Pancreas (tissue), 10 donors: ENCODE data around the gene LCE7A. TPM values are rescaled to one million over a fixed set of nuclear protein-coding genes. Genes with fewer than 3 reads are reported as not detected.

Experiments used
- ATAC-seq, 4 donors: fragments of 200-7000 bp; cut with Tn5 transposase; one replicate each; pipeline versions ENCODE4 v1.8.0 to v1.9.1; 2020; ENCODE audit warnings: mild to moderate bottlenecking in 4 of 4, moderate library complexity in 4 of 4
- DNase-seq, 6 donors: peaks; one replicate each; pipeline ENCODE4 v3.0.0-alpha.2; 2020
- FAIRE-seq: peaks from 2 replicates; lab custom pipeline; 2012; peaks lifted over from hg19 to GRCh38; lab: Jason Lieb, UNC
- H3K27ac ChIP-seq, 4 donors: fragments of 200-600 bp; sonication (generic); 1 replicate in 3 of 4; 2 replicates in 1 of 4; pipeline versions ENCODE4 v1.5.0 to v1.8.0; 2020
- H3K27me3 ChIP-seq, 4 donors: fragments of 200-600 bp; one replicate each; pipeline ENCODE4 v1.8.0; 2021
- H3K36me3 ChIP-seq, 3 donors: fragments of 200-600 bp; sonication (generic) in 1 of 3; one replicate each; pipeline versions ENCODE4 v1.5.0 to v1.8.0; 2020 to 2021
- H3K4me1 ChIP-seq, 3 donors: fragments of 200-600 bp; one replicate each; pipeline ENCODE4 v1.8.0; 2021
- H3K4me3 ChIP-seq, 4 donors: fragments of 200-600 bp; sonication (generic) in 2 of 4; one replicate each; pipeline versions ENCODE4 v1.5.0 to v1.8.0; 2020 to 2021
- H3K9me3 ChIP-seq, 4 donors: fragments of 200-600 bp; one replicate each; pipeline ENCODE4 v1.8.0; 2021
- WGBS, 2 donors: extraction: QIAGEN DNeasy Blood & Tissue Kit; methylation state at CpG; one replicate each; pipeline ENCODE4 v1.1.7; 2013; 5-methylcytosine and 5-hydroxymethylcytosine counted together
- intact Hi-C, 3 donors: fragments of 100-400 bp; cut with DNase I; formaldehyde crosslinking; loops; one replicate each; pipeline versions ENCODE4 v1.11.1 to v1.14.2; 2022
- polyA plus RNA-seq, 2 donors: library from polyadenylated mRNA; stranded (reverse); fragments of 200-250 nt; gene quantifications; one replicate each; pipeline ENCODE4 v1.2.3, GENCODE V29; 2013
- total RNA-seq, 6 donors: library from RNA; stranded (reverse); fragmentation: NEBNext Ultra II Directional in 4 of 6; extraction: Animal tissue kit (Norgen Biotek cat#: 25700) in 4 of 6; gene quantifications; one replicate each; pipeline versions ENCODE4 v1.2.1 to v1.2.4, GENCODE V29; 2021 to 2023
- TF ChIP-seq, protein P1 (sequence below), 4 donors: fragments of 200-600 bp; sonication (generic) in 3 of 4; IDR thresholded peaks; one replicate each; pipeline versions ENCODE4 v1.5.0 to v1.8.0; 2021; ENCODE audit warnings: antibody characterized with exemption in 4 of 4
- donor health status: healthy with polysubstance abuse.
- donor health status: DM: no; HTN: no; CAD: no; lungs with moderate emphysema.
- donor health status: DM: no; HTN: no; CAD: no.
- donor health status: control.
- donor health status: control.
- donor health status: Bipolar disorder and iron deficiency.
- donor health status: DM: yes; HTN: yes; CAD: no.
- donor health status: DM: no; HTN: no; CAD: no.
- donor health status: DM: no; HTN: no; CAD: no.
- donor health status: DM: yes; HTN: yes; CAD: no.

The LCE7A gene
- total and polyA plus RNA-seq, 8 donors, result not detected

DNA sequence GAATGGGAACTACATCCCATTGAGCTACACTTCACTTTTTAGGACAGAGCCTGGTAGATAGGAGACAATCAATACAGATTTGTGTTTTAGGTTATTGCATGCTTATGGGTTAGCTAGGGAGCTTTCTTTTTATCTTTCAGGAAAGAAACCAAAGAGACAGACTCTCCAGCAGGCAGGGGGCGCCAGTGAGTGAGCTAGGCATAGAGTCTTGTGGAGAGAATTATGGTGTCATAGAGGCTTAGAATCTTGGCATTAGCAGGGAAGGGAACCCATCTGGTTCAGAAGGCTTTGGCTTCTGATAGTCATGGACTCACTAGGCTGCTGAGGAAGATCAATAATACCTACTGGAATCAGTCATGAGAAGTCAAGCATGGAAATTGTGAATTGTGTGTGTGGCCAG is 18.2 kb downstream of the LCE7A start, which contains the start of gene SMCP:
Gene SMCP (plus strand): TSS at position 281 of the 400 bp plus-strand sequence. CDS start 6,101 bp downstream, outside the sequence.
- H3K9me3 ChIP-seq, result no peaks in the 10 kb centered on the region
- no peaks in the 10 kb centered on the region for H3K27me3 ChIP-seq
- H3K36me3 ChIP-seq, result no peaks in the 10 kb centered on the region
- WGBS, 2 donors, result 3% methylated on average over 1 of the region's 1 CpG
- no peak within 1 kb of the TSS for H3K27ac ChIP-seq
- no peak within 1 kb of the TSS for H3K4me3 ChIP-seq
- TF ChIP-seq, protein P1, sequence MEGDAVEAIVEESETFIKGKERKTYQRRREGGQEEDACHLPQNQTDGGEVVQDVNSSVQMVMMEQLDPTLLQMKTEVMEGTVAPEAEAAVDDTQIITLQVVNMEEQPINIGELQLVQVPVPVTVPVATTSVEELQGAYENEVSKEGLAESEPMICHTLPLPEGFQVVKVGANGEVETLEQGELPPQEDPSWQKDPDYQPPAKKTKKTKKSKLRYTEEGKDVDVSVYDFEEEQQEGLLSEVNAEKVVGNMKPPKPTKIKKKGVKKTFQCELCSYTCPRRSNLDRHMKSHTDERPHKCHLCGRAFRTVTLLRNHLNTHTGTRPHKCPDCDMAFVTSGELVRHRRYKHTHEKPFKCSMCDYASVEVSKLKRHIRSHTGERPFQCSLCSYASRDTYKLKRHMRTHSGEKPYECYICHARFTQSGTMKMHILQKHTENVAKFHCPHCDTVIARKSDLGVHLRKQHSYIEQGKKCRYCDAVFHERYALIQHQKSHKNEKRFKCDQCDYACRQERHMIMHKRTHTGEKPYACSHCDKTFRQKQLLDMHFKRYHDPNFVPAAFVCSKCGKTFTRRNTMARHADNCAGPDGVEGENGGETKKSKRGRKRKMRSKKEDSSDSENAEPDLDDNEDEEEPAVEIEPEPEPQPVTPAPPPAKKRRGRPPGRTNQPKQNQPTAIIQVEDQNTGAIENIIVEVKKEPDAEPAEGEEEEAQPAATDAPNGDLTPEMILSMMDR (IDR thresholded peaks at IDR 0.05), result no peak
- DNase-seq (no peak), FAIRE-seq (no peak), ATAC-seq (no peak)
- intact Hi-C loops, result no loop called here
- no peaks in the 10 kb centered on the region for H3K4me1 ChIP-seq

GRCh38 chr1:152879559-152880198 is 19.9 kb downstream of the LCE7A start:
- Histone ChIP-seq H3K36me3 (no peaks in the 10 kb centered on the region), H3K4me3 (no peak overlapping the region), H3K27me3 (no peaks in the 10 kb centered on the region), H3K27ac (no peak overlapping the region), H3K9me3 (no peaks in the 10 kb centered on the region), H3K4me1 (no peaks in the 10 kb centered on the region)
- TF ChIP-seq, protein P1 (IDR thresholded peaks at IDR 0.05), result no peak
- ATAC-seq (no peak), DNase-seq (no peak), FAIRE-seq (no peak)
- intact Hi-C loops, result no loop called here

GRCh38 chr1:152880316-152880715 is 20.5 kb downstream of the LCE7A start:
- TF ChIP-seq, protein P1 (IDR thresholded peaks at IDR 0.05), result no peak
- ATAC-seq (no peak), DNase-seq (no peak), FAIRE-seq (no peak)
- H3K27me3 ChIP-seq, result no peaks in the 10 kb centered on the region
- no peaks in the 10 kb centered on the region for H3K9me3 ChIP-seq
- H3K4me1 ChIP-seq, result no peaks in the 10 kb centered on the region
- intact Hi-C loops, result no loop called here
- H3K36me3 ChIP-seq, result no peaks in the 10 kb centered on the region
- WGBS, 2 donors, result 83 to 85% methylated on average over 4 of the region's 4 CpGs
- no peak overlapping the region for H3K27ac ChIP-seq
- no peak overlapping the region for H3K4me3 ChIP-seq

DNA sequence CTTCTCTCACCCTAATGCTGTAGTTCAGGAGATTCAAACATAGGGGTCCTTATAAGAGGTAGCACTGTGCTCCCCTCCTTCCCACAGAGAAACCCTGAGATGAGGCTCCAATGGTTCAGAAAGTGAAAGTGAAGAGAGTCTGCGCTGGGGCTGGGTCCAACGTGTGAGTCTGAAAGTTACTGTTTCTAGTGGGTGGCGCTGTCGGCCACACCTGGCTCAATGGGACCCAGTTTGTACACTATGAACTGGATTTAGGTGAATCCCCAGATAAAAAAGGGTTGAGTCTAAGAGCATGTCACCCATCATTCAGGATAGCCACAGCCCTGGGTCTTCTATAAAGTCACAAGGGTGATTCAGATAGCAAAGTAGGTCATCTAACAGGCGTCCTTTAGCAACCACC is 21.1 kb downstream of the LCE7A start:
- H3K27ac ChIP-seq, result no peak overlapping the region
- 78 to 84% methylated on average over 5 of the region's 5 CpGs for WGBS, 2 donors
- no peaks in the 10 kb centered on the region for H3K4me1 ChIP-seq
- no peaks in the 10 kb centered on the region for H3K36me3 ChIP-seq
- no peak for FAIRE-seq
- no peak overlapping the region for H3K4me3 ChIP-seq
- TF ChIP-seq, protein P1 (IDR thresholded peaks at IDR 0.05), result no peak
- no peaks in the 10 kb centered on the region for H3K9me3 ChIP-seq
- H3K27me3 ChIP-seq, result no peaks in the 10 kb centered on the region
- no peak for DNase-seq
- no peak for ATAC-seq
- intact Hi-C loops, result no loop called here

GRCh38 chr1:152884085-152884484 is 24.3 kb downstream of the LCE7A start:
- Histone ChIP-seq H3K27ac (no peak overlapping the region), H3K4me1 (no peaks in the 10 kb centered on the region), H3K27me3 (no peaks in the 10 kb centered on the region), H3K9me3 (no peaks in the 10 kb centered on the region), H3K36me3 (no peaks in the 10 kb centered on the region), H3K4me3 (no peak overlapping the region)
- DNase-seq, result no peak
- intact Hi-C loops, result no loop called here
- TF ChIP-seq, protein P1 (IDR thresholded peaks at IDR 0.05), result no peak
- no peak for FAIRE-seq
- no peak for ATAC-seq
